HUDEP-2 (cell line): ENCODE data around the gene ABCG2.

ENCODE experiments used
- DNase-seq, 76 experiments: peaks; one replicate each; lab custom pipeline; 2025; ENCODE audit not compliant: unreplicated experiment in 76 of 76; lab: John Stamatoyannopoulos, UW

ABCG2 gene

GRCh38 chr4:88158489-88159228, at the start of gene ABCG2:
Gene ABCG2, minus strand, starts transcription at chr4:88158639. Its CDS starts 18,644 bp downstream, at chr4:88139995.
- peak in 72 of 76 experiments; percentile 15 to 82 (median 60) for DNase-seq

DNA sequence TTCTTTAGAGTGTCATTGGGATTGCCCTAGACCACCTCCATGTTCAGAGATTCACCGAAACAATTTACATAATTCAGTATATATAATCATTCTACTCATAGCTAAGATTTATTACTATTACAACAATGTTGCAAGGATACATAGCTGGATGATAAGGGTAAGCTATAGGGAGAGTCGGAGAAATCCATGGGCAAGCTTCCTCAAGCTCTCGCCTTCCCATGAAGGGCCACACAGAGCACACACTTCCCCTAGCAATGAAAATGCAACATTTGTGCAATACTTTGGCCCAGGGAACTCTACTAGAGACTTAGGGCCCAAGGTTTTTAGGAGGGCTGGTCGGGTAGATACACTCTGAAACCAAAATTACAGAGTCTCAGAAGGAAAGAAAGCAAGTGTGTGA, 49.7 kb upstream of the ABCG2 start:
- no peak for DNase-seq

DNA sequence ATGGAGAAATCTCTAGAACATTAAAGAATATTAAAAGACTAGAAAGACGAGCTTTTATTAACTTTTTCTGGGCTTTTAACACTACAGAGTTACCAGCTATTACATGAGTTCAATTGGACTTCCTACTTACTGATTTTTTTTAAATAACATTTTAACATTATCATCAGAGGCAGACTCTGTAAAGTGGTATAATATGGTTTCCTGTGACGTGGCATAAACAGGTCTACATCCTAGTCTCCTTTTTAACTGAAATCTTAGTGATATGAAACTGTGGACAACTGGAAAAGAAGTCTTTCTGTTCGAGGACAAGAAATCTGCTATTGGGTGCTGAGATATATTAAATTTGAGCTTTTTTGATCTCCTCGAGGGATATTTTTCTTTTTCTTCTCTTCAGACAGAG, 48.7 kb upstream of the ABCG2 start:
- no peak for DNase-seq

DNA sequence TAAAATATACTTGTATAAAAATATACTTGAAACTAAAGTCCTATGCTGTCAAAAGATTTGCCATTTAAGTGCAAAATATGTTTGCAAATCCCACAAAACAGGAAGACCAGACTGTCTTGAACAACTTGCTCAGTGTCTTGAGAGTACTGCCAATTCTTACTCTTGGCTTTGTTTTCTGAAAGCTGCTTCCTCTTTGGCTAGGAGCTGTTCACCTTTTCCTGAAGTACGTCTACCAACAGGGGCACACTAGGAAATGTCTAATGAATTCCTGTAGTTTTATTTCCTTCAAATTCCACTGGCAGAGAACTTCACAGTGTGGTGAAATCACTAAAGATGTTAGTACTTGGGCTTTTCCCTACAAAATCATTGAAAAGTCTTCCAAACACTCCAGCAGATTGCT, 46.4 kb upstream of the ABCG2 start:
- DNase-seq = no peak

- peak in 1 of 76 experiments; percentile 0 for DNase-seq
Observed at GRCh38 chr4:88202443-88202842, 44.0 kb upstream of the ABCG2 start.

DNA sequence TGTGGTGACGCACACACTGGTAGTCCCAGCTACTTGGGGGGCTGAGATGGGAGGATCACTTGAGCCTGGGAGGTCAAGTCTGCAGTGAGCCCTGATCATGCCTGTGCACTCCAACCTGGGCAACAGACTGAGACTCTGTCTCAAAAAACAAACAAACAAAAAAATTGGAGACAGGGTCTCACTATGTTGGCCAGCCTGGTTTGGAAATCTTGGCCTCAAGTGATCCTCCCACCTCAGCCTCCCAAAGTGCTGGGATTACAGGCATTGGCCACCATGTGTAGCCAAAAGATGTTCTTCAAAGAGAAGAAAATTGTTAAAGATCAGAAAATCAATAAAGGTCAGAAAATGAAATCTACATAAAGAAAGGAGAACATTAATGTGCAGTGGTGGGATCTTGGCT, 41.7 kb upstream of the ABCG2 start:
- DNase-seq = no peak

- DNase-seq = no peak
Observed at GRCh38 chr4:88196523-88197185, 38.2 kb upstream of the ABCG2 start.

DNA sequence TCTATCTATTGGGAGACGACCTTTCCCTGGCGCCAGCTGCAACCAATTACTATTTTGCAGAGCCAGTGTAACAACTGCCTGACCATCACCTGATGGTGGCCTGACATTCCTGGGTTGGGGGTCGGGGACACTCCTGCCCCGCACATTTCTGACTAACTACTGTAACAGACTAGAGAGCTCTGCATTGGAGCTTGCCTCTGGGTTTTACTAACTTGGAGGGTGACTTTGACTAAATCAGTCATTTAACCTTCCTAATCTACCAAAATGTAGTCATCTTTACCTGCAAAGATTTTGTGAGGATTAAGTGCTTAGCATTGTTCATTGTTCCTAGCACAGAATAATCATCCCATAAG, 37.5 kb upstream of the ABCG2 start:
- DNase-seq = no peak

DNA sequence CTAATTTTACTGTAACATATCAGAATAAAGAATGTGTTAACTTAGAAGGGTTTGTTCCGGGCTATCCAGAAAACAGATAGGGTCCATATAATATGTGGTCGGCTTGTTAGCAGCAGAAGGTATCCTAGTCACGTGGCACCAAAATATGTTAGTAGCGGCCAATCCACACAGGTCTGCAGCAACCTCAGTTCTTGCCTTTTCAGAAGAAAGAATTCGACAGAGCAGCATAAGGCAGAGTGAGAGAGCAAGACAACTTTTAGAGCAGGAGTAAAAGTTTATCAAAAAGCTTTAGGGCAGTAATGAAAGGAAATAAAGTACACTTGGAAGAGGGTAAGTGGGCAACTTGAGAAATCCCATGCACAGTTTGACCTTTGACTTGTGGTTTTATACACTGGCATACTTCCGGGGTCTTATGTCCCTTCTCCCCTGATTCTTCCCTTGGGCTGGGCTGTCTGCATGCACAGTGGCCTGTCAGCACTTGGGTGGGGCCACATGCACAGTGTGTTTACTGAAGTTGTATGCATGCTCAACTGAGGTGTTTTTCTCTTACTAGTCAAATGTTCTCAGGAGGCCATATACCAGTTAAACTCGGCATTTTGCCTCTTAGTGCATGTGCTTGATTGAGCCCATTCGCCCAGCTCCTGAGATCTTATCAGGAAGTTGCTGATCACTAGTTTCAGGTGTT, 37.0 kb upstream of the ABCG2 start:
- no peak for DNase-seq

DNA sequence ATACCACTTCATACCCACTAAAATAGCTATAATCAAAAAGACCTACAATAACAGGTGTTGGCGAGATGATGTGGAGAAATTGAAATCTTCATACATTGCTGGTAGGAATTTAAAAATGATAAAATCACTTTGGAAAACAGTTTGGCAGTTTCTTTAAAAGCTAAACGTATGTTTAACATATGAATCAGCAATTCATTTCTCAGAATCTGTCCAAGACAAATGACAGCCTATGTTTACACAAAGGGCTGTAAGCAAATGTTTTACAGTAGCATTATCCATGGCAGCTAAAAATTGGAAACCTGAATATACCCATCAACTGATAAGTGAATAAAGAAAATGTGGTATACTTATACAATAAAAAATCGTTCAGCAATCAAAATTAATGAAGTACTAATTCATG, 33.0 kb upstream of the ABCG2 start:
- DNase-seq = no peak

GRCh38 chr4:88189881-88190585, 31.6 kb upstream of the ABCG2 start:
- no peak for DNase-seq

DNA sequence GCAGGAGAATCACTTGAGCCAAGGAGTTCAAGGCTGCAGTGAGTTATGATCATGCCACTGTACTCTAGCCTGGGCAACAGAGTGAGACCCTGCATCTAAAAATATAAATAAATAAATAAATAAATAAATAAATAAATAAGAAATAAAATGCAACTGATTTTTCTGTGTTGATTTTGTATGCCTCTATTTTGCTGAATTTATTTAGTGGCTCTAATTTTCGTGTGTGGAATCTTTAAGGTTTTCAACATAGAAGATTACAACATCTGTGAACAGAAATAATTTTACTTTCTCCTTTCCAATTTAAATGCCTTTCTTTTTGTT, 30.9 kb upstream of the ABCG2 start:
- no peak for DNase-seq

GRCh38 chr4:88188738-88189417, 30.4 kb upstream of the ABCG2 start:
- no peak for DNase-seq

GRCh38 chr4:88187766-88188165, 29.3 kb upstream of the ABCG2 start:
- no peak for DNase-seq

DNA sequence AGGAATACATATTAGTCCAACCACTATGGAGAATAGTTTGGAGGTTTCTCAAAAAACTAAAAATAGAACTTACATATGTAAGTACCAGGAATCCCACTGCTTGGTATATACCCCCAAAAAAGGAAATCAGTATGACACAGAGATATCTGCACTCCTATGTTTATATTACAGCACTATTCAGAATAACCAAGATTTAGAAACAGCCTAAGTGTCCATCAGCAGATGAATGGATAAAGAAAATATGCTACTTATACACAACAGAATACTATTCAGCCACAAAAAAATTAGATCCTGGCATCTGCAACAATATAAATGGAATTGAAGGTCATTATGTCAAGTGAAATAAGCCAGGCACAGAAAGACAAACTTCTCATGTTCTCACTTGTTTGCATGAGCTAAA, 27.5 kb upstream of the ABCG2 start:
- DNase-seq = no peak

- no peak for DNase-seq
Observed at GRCh38 chr4:88179261-88179660, 20.8 kb upstream of the ABCG2 start.

DNA sequence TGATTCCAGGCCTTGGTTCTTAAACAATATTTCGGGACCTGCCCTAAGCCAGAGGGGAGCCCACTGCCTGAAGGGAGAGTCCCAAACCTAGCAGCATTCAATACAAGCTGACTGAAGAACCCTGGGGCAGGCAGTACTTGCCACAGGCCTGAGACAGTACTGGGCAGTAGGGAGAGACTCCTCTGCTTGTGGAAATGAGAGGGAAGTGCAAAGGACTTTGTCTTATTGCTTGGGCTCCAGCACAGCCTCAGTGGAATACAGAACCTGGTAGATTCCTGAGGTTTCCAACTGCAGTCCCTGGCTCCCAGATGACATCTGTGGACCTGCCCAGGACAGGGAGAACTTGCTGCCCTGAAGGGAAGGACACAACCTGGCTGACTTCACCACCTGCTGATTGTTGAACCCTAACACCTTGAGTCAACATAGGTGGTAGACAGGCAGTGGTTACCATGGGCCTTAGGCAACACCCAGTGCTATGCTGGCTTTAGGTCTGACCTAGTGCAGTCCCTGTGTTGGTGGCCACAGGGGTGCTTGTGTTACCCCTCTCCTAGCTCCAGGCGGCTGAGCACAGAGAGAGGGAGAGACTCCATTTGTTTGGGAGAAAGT, 20.3 kb upstream of the ABCG2 start:
- no peak for DNase-seq

DNA sequence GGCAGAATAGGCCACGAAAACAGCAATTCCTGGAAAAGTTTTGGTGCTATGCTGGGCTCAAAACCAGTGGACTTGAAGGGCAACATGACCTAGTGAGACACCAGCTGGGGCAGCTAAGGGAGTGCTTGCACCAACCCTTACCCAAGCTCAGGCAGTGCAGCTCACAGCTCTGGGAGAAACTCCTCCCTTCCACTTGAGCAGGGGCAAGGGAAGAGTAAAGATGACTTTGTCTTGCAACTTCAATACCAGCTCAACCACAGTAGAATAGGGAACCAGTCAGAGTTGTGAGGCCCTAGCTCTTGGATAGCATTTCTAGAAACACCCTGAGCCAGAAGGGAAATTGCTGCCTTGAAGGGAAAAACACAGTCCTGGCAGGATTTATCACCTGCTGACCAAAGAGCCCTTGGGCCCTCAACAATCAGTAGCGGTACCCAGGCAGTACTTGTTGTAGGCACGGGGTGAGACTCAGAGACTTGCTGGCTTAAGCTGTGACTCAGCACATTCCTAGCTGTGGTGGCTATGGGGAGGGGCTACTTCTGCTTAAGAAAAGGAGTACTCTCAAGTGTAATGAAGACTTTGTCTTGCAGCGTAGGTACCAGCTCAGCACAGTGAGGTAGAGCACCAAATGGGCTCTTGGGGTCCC, 19.7 kb upstream of the ABCG2 start:
- DNase-seq = peak in 62 of 76 experiments; percentile 1 to 65 (median 26)

DNA sequence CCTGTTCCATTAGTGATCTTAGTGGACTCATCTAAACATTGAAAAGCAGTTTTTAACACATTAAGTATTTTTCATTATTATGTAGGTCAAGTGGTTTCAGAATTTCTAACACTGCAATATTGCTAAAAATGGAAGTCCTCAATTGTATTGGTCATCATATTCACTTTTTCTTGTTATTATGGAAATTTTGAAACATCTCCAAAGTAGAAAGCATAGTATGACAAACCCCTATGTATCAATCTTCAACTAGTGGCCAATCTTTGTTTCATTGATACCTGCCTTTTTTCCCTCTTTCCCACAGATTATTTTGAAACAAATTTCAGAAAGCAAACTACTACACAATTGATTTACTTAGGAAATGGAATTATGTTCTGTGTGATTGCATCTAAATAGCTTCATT, 14.5 kb upstream of the ABCG2 start:
- no peak for DNase-seq

GRCh38 chr4:88171206-88171605, 12.8 kb upstream of the ABCG2 start:
- DNase-seq = no peak
